ENCODE data around the gene RAMAC. TPM values are rescaled to one million over a fixed set of nuclear protein-coding genes. Genes with fewer than 3 reads are reported as not detected.

The RAMAC gene
- total and polyA plus RNA-seq, 2 of the 4 experiments (the other 2 are of a cell fraction) = 23.6 to 29.6 TPM

- WGBS, 2 experiments (ENCODE audit: extremely low coverage in 2 of 2, insufficient read length in 1 of 2) = no CpG with 5 or more reads among the region's 1 CpG
- H3K4me3 ChIP-seq (ENCODE audit: insufficient read depth, low read depth, low read length) = no peak overlapping the region
- POLR2A ChIA-PET (ENCODE audit: unreplicated experiment) = no interaction called here
Measured at GRCh38 chr15:82977076-82977475, 8.9 kb upstream of the RAMAC start.

More at GRCh38 chr15:82977076-82977475, 8.9 kb upstream of the RAMAC start:
- H2BK15ac ChIP-seq (ENCODE audit: low read depth, low read length) = no peak overlapping the region
- H4K20me1 ChIP-seq (ENCODE audit: insufficient read depth, low read length) = no peaks in the 10 kb centered on the region
- DNase-seq (no peak), ATAC-seq (ENCODE audit: low read depth) (no peak)
- H2BK5ac ChIP-seq (ENCODE audit: low read depth, low read length, poor library complexity, severe bottlenecking) = no peak overlapping the region
- H3K18ac ChIP-seq (ENCODE audit: low read depth, low read length) = no peak overlapping the region
- H3K27ac ChIP-seq (ENCODE audit: insufficient read depth, low read length) = no peak overlapping the region
- H4K91ac ChIP-seq (ENCODE audit: insufficient read depth, low read depth, low read length) = no peak overlapping the region
- H3K56ac ChIP-seq (ENCODE audit: extremely low read depth, insufficient read depth, low read length) = no peak overlapping the region
- dilution Hi-C loops (cut with HindIII; ENCODE audit: low sequenced_read_pairs, unreplicated experiment) = no loop called here
- no peak overlapping the region for H4K5ac ChIP-seq (ENCODE audit: low read depth, low read length)
- H2BK20ac ChIP-seq (ENCODE audit: low read depth, low read length) = no peak overlapping the region
- H3K4ac ChIP-seq (ENCODE audit: low read depth, low read length) = no peak overlapping the region
- intact Hi-C loops (cut with micrococcal nuclease) = no loop called here
- no peak overlapping the region for H3K23ac ChIP-seq (ENCODE audit: low read depth, low read length)
- no peaks in the 10 kb centered on the region for H3K9me3 ChIP-seq (ENCODE audit: control insufficient read depth, insufficient read depth, low read length)
- no peaks in the 10 kb centered on the region for H3K4me1 ChIP-seq (ENCODE audit: control insufficient read depth, insufficient read depth, low read length)
- H2BK120ac ChIP-seq (ENCODE audit: low read depth, low read length) = no peak overlapping the region
- H3K27me3 ChIP-seq (ENCODE audit: control insufficient read depth, insufficient read depth, low read length) = no peaks in the 10 kb centered on the region
- TF ChIP-seq MAZ (IDR thresholded peaks at IDR 0.05; ENCODE audit: borderline replicate concordance, low read depth, low read length) (no peak), FOS (IDR thresholded peaks at IDR 0.05; ENCODE audit: low read depth, low read length) (no peak), MAFK (IDR thresholded peaks at IDR 0.05; ENCODE audit: low read depth, low read length) (no peak)
- no peak overlapping the region for H2AFZ ChIP-seq (replicated peaks; ENCODE audit: low read length, poor library complexity)
- H3K9ac ChIP-seq (ENCODE audit: low read depth, low read length) = no peak overlapping the region
- H4K8ac ChIP-seq (ENCODE audit: low read depth in 2 of 2, low read length in 2 of 2) = no peak overlapping the region
- H2AK5ac ChIP-seq (ENCODE audit: low read depth, low read length) = no peak overlapping the region
- BruUV-seq (replicated peaks) = no TSS peak
- H3K79me1 ChIP-seq (ENCODE audit: low read depth in 1 of 2, low read length in 2 of 2) = no peaks in the 10 kb centered on the region
- no peak overlapping the region for H2AK9ac ChIP-seq (replicated peaks; ENCODE audit: low read depth, low read length, poor library complexity)
- no peaks in the 10 kb centered on the region for H3K36me3 ChIP-seq (ENCODE audit: control insufficient read depth, insufficient read depth, low read length)
- CTCF ChIA-PET = interaction anchor here (0.7 kb wide), 1 partner anchor 582 kb away, joined by 6 read pairs; no protein-coding TSS in a partner anchor
- in situ Hi-C loops (cut with MboI; ENCODE audit: low sequenced_read_pairs) = no loop called here
- H3K9me1 ChIP-seq (ENCODE audit: insufficient read depth, low read length) = no peaks in the 10 kb centered on the region
- H3K4me2 ChIP-seq (ENCODE audit: low read depth, low read length) = no peak overlapping the region
- no peak overlapping the region for H3K14ac ChIP-seq (replicated peaks; ENCODE audit: low read depth, low read length)
